NB4 (cell line): Measurements from ENCODE around the gene ZFP36L2.

Experiments
- CTCF ChIP-seq: IDR thresholded peaks from one replicate; pipeline ENCODE4 v1.5.1; 2012; ENCODE audit warnings: low read depth, low read length
- POLR2A ChIP-seq: IDR thresholded peaks from 2 replicates; pipeline ENCODE4 v1.6.1; 2011; ENCODE audit warnings: mild to moderate bottlenecking; ENCODE audit not compliant: insufficient read length; ENCODE audit errors: extremely low read depth

- TF ChIP-seq CTCF, result no peak
- TF ChIP-seq POLR2A, result no peak
Observed at GRCh38 chr2:43192744-43193651, 33.4 kb downstream of the ZFP36L2 start.
